A549 (cell line): Measurements from ENCODE around the gene SPEM1. TPM values are rescaled to one million over a fixed set of nuclear protein-coding genes. Genes with fewer than 3 reads are reported as not detected.

Experiments used
- ATAC-seq, 2 experiments: fragments of 200-7000 bp in 1 of 2; fragments of >200 bp in 1 of 2; cut with Nextera tagmentation in 1 of 2; cut with Tn5 transposase in 1 of 2; 3 replicates each; pipeline versions ENCODE4 v1.8.0 to v1.9.1; 2018 to 2020; ENCODE audit warnings: mild to moderate bottlenecking in 1 of 2, moderate library complexity in 1 of 2
- CTCF ChIA-PET: fragments of 300-600 bp; sonication (Branson Sonifier 250); formaldehyde crosslinking; extraction: SDS; loops from one replicate; lab custom pipeline; 2021; ENCODE audit warnings: antibody characterized with exemption, inconsistent platforms; lab: Yijun Ruan, JAX
- POLR2A ChIA-PET: fragments of 350-600 bp; formaldehyde crosslinking; extraction: SDS; loops from one replicate; lab custom pipeline; 2021; ENCODE audit warnings: antibody characterized with exemption, inconsistent platforms; lab: Yijun Ruan, JAX
- DNase-seq, 2 experiments: peaks; one replicate each; pipeline versions ENCODE4 v3.0.0 to v3.0.0-alpha.2; 2011 to 2016; ENCODE audit warnings: low read depth in 1 of 2, low spot score in 1 of 2
- FAIRE-seq: peaks from 2 replicates; lab custom pipeline; 2011; peaks lifted over from hg19 to GRCh38; lab: Jason Lieb, UNC
- H3K27ac ChIP-seq, 2 experiments: fragments of >200 bp; sonication (Bioruptor Twin); formaldehyde crosslinking; 3 replicates each; pipeline ENCODE4 v1.5.1; 2016 to 2017
- H3K4me1 ChIP-seq: fragments of >200 bp; sonication (Bioruptor Twin); formaldehyde crosslinking; 3 replicates; pipeline ENCODE4 v1.6.1; 2016
- H3K4me2 ChIP-seq: fragments of >200 bp; sonication (Bioruptor Twin); formaldehyde crosslinking; 3 replicates; pipeline ENCODE4 v1.6.1; 2016
- H3K4me3 ChIP-seq: fragments of >200 bp; sonication (Bioruptor Twin); formaldehyde crosslinking; 3 replicates; pipeline ENCODE4 v1.5.1; 2016
- H3K9me3 ChIP-seq: fragments of >200 bp; sonication (Bioruptor Twin); formaldehyde crosslinking; 3 replicates; pipeline ENCODE4 v1.6.1; 2016
- CBX2 ChIP-seq: fragments of 200-600 bp; sonication (generic); IDR thresholded peaks from 2 replicates; pipeline ENCODE4 v1.6.1; 2016; ENCODE audit warnings: low read depth, mild to moderate bottlenecking, borderline replicate concordance
- CHD2 ChIP-seq: fragments of 150-350 bp; IDR thresholded peaks from 2 replicates; pipeline ENCODE4 v1.6.1; 2014; ENCODE audit warnings: low read length; ENCODE audit not compliant: partially characterized antibody
- CHD4 ChIP-seq: fragments of 200-600 bp; sonication (generic); IDR thresholded peaks from 2 replicates; pipeline ENCODE4 v1.6.1; 2016; ENCODE audit warnings: antibody characterized with exemption, mild to moderate bottlenecking, borderline replicate concordance
- CTCF ChIP-seq: fragments of >200 bp; sonication (Bioruptor Twin); formaldehyde crosslinking; IDR thresholded peaks from 3 replicates; pipeline ENCODE4 v1.5.1; 2016
- EHF ChIP-seq: fragments of 250-450 bp; sonication (Bioruptor Pico); IDR thresholded peaks from 2 replicates; pipeline ENCODE4 v1.5.0; 2020; ENCODE audit warnings: mild to moderate bottlenecking
- ESRRA ChIP-seq: fragments of 150-350 bp; IDR thresholded peaks from 2 replicates; pipeline ENCODE4 v1.6.1; 2014; ENCODE audit warnings: mild to moderate bottlenecking, low read length, borderline replicate concordance
- FOSB ChIP-seq: fragments of 250-450 bp; sonication (Bioruptor Pico); IDR thresholded peaks from 2 replicates; pipeline ENCODE4 v1.5.0; 2020; ENCODE audit warnings: mild to moderate bottlenecking, moderate library complexity
- FOSL2 ChIP-seq, 2 experiments: fragments of 450-650 bp in 1 of 2; fragments of >200 bp in 1 of 2; sonication (Bioruptor Twin) in 1 of 2; formaldehyde crosslinking; IDR thresholded peaks; 2 replicates each; pipeline versions ENCODE4 v1.5.0 to v1.6.1; 2016 to 2020; ENCODE audit warnings: mild to moderate bottlenecking in 1 of 2, moderate library complexity in 1 of 2
- GATA3 ChIP-seq: IDR thresholded peaks from 2 replicates; pipeline ENCODE4 v1.6.1; 2012; ENCODE audit warnings: borderline replicate concordance
- HDAC2 ChIP-seq: fragments of 200-600 bp; sonication (generic); IDR thresholded peaks from 2 replicates; pipeline ENCODE4 v1.6.1; 2016
- HOXB13 ChIP-seq: fragments of 250-450 bp; sonication (Bioruptor Pico); IDR thresholded peaks from 2 replicates; pipeline ENCODE4 v1.5.0; 2020; ENCODE audit warnings: low read depth, mild to moderate bottlenecking, moderate library complexity
- JUN ChIP-seq, 2 experiments: fragments of >200 bp; sonication (Bioruptor Twin); formaldehyde crosslinking; IDR thresholded peaks; 2 replicates in 1 of 2; 3 replicates in 1 of 2; pipeline ENCODE4 v1.6.1; 2016 to 2017
- JUNB ChIP-seq: fragments of >200 bp; sonication (Bioruptor Twin); formaldehyde crosslinking; IDR thresholded peaks from 2 replicates; pipeline ENCODE4 v1.6.1; 2016
- MAZ ChIP-seq: fragments of 150-350 bp; IDR thresholded peaks from 2 replicates; pipeline ENCODE4 v1.6.1; 2014; ENCODE audit warnings: antibody characterized with exemption, low read depth, low read length, borderline replicate concordance
- MYC ChIP-seq: IDR thresholded peaks from 2 replicates; pipeline ENCODE4 v1.6.1; 2012; ENCODE audit warnings: mild to moderate bottlenecking, inconsistent platforms, low read length, improper control_type of control experiment, borderline replicate concordance
- NR3C1 ChIP-seq: fragments of >200 bp; sonication (Bioruptor Twin); formaldehyde crosslinking; IDR thresholded peaks from 3 replicates; pipeline ENCODE4 v1.6.1; 2017
- PBX3 ChIP-seq: IDR thresholded peaks from 2 replicates; pipeline ENCODE4 v1.6.1; 2012
- POLR2A ChIP-seq: IDR thresholded peaks from 2 replicates; pipeline ENCODE4 v1.6.1; 2012; ENCODE audit warnings: mild to moderate bottlenecking, low read length
- RARB ChIP-seq: fragments of 250-450 bp; sonication (Bioruptor Pico); IDR thresholded peaks from 2 replicates; pipeline ENCODE4 v1.8.0; 2021; ENCODE audit warnings: mild to moderate bottlenecking, moderate library complexity
- RCOR1 ChIP-seq: fragments of 150-350 bp; IDR thresholded peaks from 2 replicates; pipeline ENCODE4 v1.6.1; 2014; ENCODE audit warnings: antibody characterized with exemption, low read length, low read depth
- REST ChIP-seq: fragments of 200-600 bp; sonication (generic); IDR thresholded peaks from 2 replicates; pipeline ENCODE4 v1.6.1; 2016; ENCODE audit warnings: antibody characterized with exemption, mild to moderate bottlenecking, moderate library complexity
- USF2 ChIP-seq: fragments of 450-650 bp; IDR thresholded peaks from 2 replicates; pipeline ENCODE4 v1.6.1; 2014; ENCODE audit warnings: antibody characterized with exemption
- ZNF302 ChIP-seq: fragments of 250-450 bp; sonication (Bioruptor Pico); IDR thresholded peaks from 2 replicates; pipeline ENCODE4 v1.9.0; 2021; ENCODE audit warnings: inconsistent platforms, mild to moderate bottlenecking, moderate library complexity
- WGBS: methylation state at CpG from one replicate; pipeline ENCODE4 v1.1.6; 2017; ENCODE audit errors: missing lambda C conversion rate; 5-methylcytosine and 5-hydroxymethylcytosine counted together
- polyA plus RNA-seq, 4 experiments: library from polyadenylated mRNA; depleted of rRNA in 3 of 4; stranded (reverse); fragments of >200 nt; fragmentation: RNase III in 1 of 4; extraction: RNeasy Plus Mini Kit Qiagen cat#74134 plus additional on column Dnase treatment in 1 of 4; gene quantifications; 2 replicates in 3 of 4; 3 replicates in 1 of 4; pipeline ENCODE4 v1.2.3, GENCODE V29; 2011 to 2017

Gene SPEM1
- polyA plus RNA-seq, 2 of the 4 experiments (the other 2 are of a cell fraction) = 0.09 TPM; not detected in 1

GRCh38 chr17:7438656-7439460, 18.7 kb downstream of the SPEM1 start (continued):
- TF ChIP-seq MYC = no peak
- no peak for TF ChIP-seq CTCF
- no peak for TF ChIP-seq ESRRA
- no peak for TF ChIP-seq RARB (CRISPR knock-in tag)
- TF ChIP-seq, all 56 proteins: peak for 0

GRCh38 chr17:7439462-7440112, 19.5 kb downstream of the SPEM1 start, which contains the start of gene FGF11:
Gene FGF11 (plus strand): TSS chr17:7439512. CDS start chr17:7439621, 109 bp downstream.
- H3K9me3 ChIP-seq = no peaks in the 10 kb centered on the region
- peak within 1 kb of the TSS; percentile 52 for H3K4me3 ChIP-seq
- ChIA-PET POLR2A (interaction anchor here (0.6 to 1.4 kb wide), 4 partner anchors 9 to 46 kb away, joined by 3 to 6 read pairs (median 4); partner anchors contain the start of gene SPEM1), CTCF (interaction anchor here (0.6 to 17.0 kb wide), 9 partner anchors 18 to 197 kb away, joined by 3 to 342 read pairs (median 8); partner anchors contain the start of genes CHRNB1, KCTD11, SENP3 and TMEM95)
- H3K27ac ChIP-seq = peak within 1 kb of the TSS; percentile 65 to 85
- ATAC-seq = no peak
- WGBS = 29% methylated on average over 29 of the region's 50 CpGs
- peak; percentile 52; the same call in 1 of the 2 replicates for TF ChIP-seq PBX3
- no peak for TF ChIP-seq HOXB13
- TF ChIP-seq POLR2A = peak; percentile 5
- no peak for TF ChIP-seq CBX2
- peak; percentile 66; the same call in 1 of the 2 replicates for TF ChIP-seq REST
- H3K4me2 ChIP-seq = peak within 1 kb of the TSS; percentile 98
- no peak for DNase-seq
- FAIRE-seq = no peak
- peaks cover 37% of the 10 kb centered on the region for H3K4me1 ChIP-seq

- DNase-seq (peak; percentile 39 to 55), FAIRE-seq (no peak), ATAC-seq (no peak)
- peaks cover 42% of the 10 kb centered on the region for H3K4me1 ChIP-seq
- WGBS = 39% methylated on average over 39 of the region's 46 CpGs
- H3K27ac ChIP-seq = peak overlapping the region; percentile 65 to 85
- H3K9me3 ChIP-seq = no peaks in the 10 kb centered on the region
- CTCF ChIA-PET = interaction anchor here (0.8 to 17.0 kb wide), 9 partner anchors 18 to 196 kb away, joined by 3 to 342 read pairs (median 8); partner anchors contain the start of genes CHRNB1, KCTD11, SLC35G6 and TMEM95
- H3K4me3 ChIP-seq = peak overlapping the region; percentile 52
- TF ChIP-seq FOSL2 (IDR thresholded peaks at IDR 0.05) (no peak), FOSL2 (CRISPR knock-in tag; IDR thresholded peaks at IDR 0.05) (no peak), EHF (CRISPR knock-in tag) (no peak), CHD4 (no peak), RCOR1 (no peak), CHD2 (peak; percentile 86), USF2 (0 out of 2 replicates have a peak, but pooled peaks have one; percentile 12), JUN (IDR thresholded peaks at IDR 0.05) (no peak), CBX2 (no peak), GATA3 (no peak), MAZ (no peak), FOSB (CRISPR knock-in tag) (no peak), ZNF302 (CRISPR knock-in tag) (no peak), JUNB (no peak), HDAC2 (no peak), NR3C1 (no peak)
- TF ChIP-seq, all 56 proteins: peak for 2
- H3K4me2 ChIP-seq = peak overlapping the region; percentile 98
- POLR2A ChIA-PET = interaction anchor here (0.6 to 1.4 kb wide), 4 partner anchors 8 to 46 kb away, joined by 3 to 6 read pairs (median 3); partner anchors contain the start of genes TMEM256 and ZBTB4
Measured at GRCh38 chr17:7440113-7440833, 20.1 kb downstream of the SPEM1 start.
